Ascending aorta (tissue), 2 donors: ENCODE results near the gene ANKMY1. TPM values are rescaled to one million over a fixed set of nuclear protein-coding genes. Genes with fewer than 3 reads are reported as not detected.
A peak's percentile ranks its signal among the peaks of the same experiment; 100 is the strongest.

Experiments used
- DNase-seq, 2 donors: peaks; one replicate each; pipeline ENCODE4 v3.0.0-alpha.2; 2019; ENCODE audit warnings: low spot score in 2 of 2
- H3K27ac ChIP-seq, 2 donors: fragments of 200-600 bp; sonication (generic); one replicate each; pipeline ENCODE4 v1.5.1; 2016 to 2017; ENCODE audit warnings: mild to moderate bottlenecking in 1 of 2
- H3K27me3 ChIP-seq: fragments of 200-600 bp; sonication (generic); one replicate; pipeline ENCODE4 v1.5.1; 2017
- H3K36me3 ChIP-seq, 2 donors: fragments of 200-600 bp; sonication (generic); one replicate each; pipeline ENCODE4 v1.5.1; 2016
- H3K4me1 ChIP-seq, 2 donors: fragments of 200-600 bp; sonication (generic); one replicate each; pipeline ENCODE4 v1.5.1; 2016 to 2017; ENCODE audit warnings: mild to moderate bottlenecking in 1 of 2
- H3K4me3 ChIP-seq, 2 donors: fragments of 200-600 bp; sonication (generic); one replicate each; pipeline ENCODE4 v1.5.1; 2016 to 2017; ENCODE audit warnings: mild to moderate bottlenecking in 1 of 2
- H3K9me3 ChIP-seq, 2 donors: fragments of 200-600 bp; sonication (generic); one replicate each; pipeline ENCODE4 v1.5.1; 2016
- intact Hi-C: fragments of 100-400 bp; cut with DNase I; formaldehyde crosslinking; loops from one replicate; pipeline ENCODE4 v1.15.1; 2023
- total RNA-seq: library from RNA; depleted of rRNA; stranded (reverse); fragments of >200 nt; gene quantifications from one replicate; pipeline ENCODE4 v1.1.0, GENCODE V29; 2016
- TF ChIP-seq, protein P1 (sequence below), 3 experiments: fragments of 200-600 bp in 2 of 3; fragments of 450-650 bp in 1 of 3; sonication (generic) in 2 of 3; IDR thresholded peaks; one replicate each; pipeline ENCODE4 v1.5.1; 2016 to 2019; ENCODE audit warnings: antibody characterized with exemption in 3 of 3, mild to moderate bottlenecking in 1 of 3, moderate library complexity in 1 of 3

Gene ANKMY1
- total RNA-seq, 1 donor from 2014 or later, result 14.4 TPM

DNA sequence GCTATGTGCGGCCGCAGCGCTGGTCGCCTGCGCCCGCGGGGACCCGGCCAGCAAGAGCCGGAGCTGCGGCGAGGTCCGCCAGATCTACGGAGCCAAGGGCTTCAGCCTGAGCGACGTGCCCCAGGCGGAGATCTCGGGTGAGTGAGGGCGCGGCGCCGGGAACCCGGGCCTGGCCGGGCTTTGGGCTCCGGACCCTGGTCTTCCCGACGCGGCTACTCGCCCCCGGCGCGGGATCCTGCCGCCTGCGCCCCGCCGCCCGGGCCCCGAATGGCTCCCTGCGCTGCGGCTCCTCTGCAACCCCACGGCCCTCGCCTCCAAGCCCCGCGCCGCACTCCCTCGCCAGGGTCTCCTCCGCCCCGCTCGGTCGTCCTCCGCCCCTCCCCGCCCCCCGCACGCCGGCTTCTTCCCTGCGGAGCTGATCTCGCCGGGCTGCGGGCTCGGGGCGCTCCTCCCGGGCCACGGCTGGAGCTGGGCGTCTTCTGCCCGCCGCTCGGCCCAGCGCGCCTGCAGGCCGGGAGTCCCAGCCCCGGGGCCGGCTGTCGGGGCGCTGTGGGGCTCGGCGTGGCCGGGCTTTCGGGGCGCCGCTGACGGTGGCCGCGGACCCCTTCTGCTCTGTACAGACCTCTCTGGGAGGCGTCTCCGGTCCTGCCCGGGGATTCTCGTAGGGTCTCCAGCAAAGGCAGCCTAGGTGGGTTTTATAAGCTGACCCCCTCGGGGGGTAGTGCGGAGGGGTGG is 121.7 kb downstream of the ANKMY1 start:
- Histone ChIP-seq H3K27ac (peak overlapping the region; percentile 94 to 98), H3K27me3 (no peaks in the 10 kb centered on the region), H3K4me3 (peak overlapping the region; percentile 98), H3K36me3 (no peaks in the 10 kb centered on the region), H3K9me3 (no peaks in the 10 kb centered on the region), H3K4me1 (peaks cover 23 to 28% of the 10 kb centered on the region in 2 donors)
- TF ChIP-seq, protein P1, sequence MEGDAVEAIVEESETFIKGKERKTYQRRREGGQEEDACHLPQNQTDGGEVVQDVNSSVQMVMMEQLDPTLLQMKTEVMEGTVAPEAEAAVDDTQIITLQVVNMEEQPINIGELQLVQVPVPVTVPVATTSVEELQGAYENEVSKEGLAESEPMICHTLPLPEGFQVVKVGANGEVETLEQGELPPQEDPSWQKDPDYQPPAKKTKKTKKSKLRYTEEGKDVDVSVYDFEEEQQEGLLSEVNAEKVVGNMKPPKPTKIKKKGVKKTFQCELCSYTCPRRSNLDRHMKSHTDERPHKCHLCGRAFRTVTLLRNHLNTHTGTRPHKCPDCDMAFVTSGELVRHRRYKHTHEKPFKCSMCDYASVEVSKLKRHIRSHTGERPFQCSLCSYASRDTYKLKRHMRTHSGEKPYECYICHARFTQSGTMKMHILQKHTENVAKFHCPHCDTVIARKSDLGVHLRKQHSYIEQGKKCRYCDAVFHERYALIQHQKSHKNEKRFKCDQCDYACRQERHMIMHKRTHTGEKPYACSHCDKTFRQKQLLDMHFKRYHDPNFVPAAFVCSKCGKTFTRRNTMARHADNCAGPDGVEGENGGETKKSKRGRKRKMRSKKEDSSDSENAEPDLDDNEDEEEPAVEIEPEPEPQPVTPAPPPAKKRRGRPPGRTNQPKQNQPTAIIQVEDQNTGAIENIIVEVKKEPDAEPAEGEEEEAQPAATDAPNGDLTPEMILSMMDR (IDR thresholded peaks at IDR 0.05), result no peak
- DNase-seq, result no peak
- intact Hi-C loops, result loop anchor here (1.0 to 5.0 kb wide), 6 partner anchors 47 to 1034 kb away; partner anchors contain the start of genes COPS9, DUSP28 and HDAC4

DNA sequence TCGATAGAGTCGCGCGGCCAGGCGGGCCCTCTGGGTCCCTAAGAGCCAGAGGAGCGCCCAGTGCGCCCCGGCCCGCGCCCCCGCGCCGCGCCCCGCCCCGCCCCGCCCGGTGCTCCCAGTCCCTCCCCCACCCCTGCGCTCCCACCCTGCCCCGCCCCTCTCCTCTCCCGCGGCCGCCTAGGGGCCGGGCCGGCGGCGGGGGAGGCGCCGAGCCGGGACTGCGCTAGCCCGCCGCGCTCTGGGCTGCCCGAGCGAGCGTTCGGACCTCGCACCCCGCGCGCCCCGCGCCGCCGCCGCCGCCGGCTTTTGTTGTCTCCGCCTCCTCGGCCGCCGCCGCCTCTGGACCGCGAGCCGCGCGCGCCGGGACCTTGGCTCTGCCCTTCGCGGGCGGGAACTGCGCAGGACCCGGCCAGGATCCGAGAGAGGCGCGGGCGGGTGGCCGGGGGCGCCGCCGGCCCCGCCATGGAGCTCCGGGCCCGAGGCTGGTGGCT is 122.3 kb downstream of the ANKMY1 start, which contains the start of gene GPC1:
GPC1 (plus strand) TSS at position 207 of the 491 bp plus-strand sequence; CDS start at position 463, 256 bp downstream.
- Histone ChIP-seq H3K4me3 (peak within 1 kb of the TSS; percentile 98), H3K36me3 (no peaks in the 10 kb centered on the region), H3K9me3 (no peaks in the 10 kb centered on the region), H3K27me3 (no peaks in the 10 kb centered on the region), H3K27ac (peak within 1 kb of the TSS; percentile 94 to 98), H3K4me1 (peaks cover 23 to 28% of the 10 kb centered on the region in 2 donors)
- intact Hi-C loops, result loop anchor here (1.0 to 5.0 kb wide), 6 partner anchors 47 to 1033 kb away; partner anchors contain the start of genes COPS9, DUSP28 and HDAC4
- TF ChIP-seq, protein P1 (IDR thresholded peaks at IDR 0.05), result no peak
- peak in 1 of 2 donors; percentile 84 for DNase-seq

DNA sequence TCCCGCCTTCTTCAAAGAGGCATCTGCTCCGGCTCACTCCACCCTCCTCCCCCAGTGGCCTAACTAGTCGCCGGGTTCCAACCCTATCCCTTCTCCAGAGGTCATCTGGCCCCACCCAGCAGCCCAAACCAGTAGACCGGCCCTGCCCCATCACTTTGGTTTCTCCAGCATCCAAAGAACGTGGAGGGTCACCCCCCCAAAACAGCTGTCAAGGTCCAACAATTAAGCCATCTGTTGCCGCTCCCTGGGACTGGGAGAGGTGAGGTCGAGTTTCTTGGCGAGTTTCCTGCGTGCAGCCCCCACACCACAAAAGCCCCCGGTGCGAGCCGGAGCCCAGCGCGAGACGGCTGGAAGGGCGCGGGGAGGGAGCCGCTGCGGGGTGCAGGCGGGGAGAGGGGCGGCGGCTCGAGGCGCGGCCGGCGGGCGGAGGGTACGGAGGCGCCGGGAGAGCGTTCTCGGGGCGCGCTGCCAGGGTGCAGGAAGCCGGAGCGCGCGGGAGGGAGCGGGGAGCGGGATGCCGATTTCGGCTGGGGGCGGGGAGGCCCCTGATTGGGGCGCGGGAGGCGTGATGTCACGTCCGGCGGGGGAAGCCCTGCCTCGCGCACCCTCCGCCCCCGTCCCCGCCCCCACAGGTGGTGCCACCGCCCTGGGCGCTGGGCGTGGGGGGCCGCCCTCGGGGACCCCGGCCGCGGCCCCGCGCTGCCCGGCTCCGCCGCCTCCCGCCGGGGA is 122.9 kb downstream of the ANKMY1 start:
- peak overlapping the region; percentile 92 to 98 for H3K27ac ChIP-seq
- DNase-seq, result peak; percentile 53 to 95
- no peaks in the 10 kb centered on the region for H3K36me3 ChIP-seq
- no peaks in the 10 kb centered on the region for H3K27me3 ChIP-seq
- no peaks in the 10 kb centered on the region for H3K9me3 ChIP-seq
- H3K4me3 ChIP-seq, result peak overlapping the region; percentile 98
- TF ChIP-seq, protein P1 (IDR thresholded peaks at IDR 0.05), result no peak
- intact Hi-C loops, result loop anchor here (1.0 to 5.0 kb wide), 7 partner anchors 46 to 1033 kb away; partner anchors contain the start of genes COPS9, DUSP28 and HDAC4
- H3K4me1 ChIP-seq, result peaks cover 23 to 28% of the 10 kb centered on the region in 2 donors

DNA sequence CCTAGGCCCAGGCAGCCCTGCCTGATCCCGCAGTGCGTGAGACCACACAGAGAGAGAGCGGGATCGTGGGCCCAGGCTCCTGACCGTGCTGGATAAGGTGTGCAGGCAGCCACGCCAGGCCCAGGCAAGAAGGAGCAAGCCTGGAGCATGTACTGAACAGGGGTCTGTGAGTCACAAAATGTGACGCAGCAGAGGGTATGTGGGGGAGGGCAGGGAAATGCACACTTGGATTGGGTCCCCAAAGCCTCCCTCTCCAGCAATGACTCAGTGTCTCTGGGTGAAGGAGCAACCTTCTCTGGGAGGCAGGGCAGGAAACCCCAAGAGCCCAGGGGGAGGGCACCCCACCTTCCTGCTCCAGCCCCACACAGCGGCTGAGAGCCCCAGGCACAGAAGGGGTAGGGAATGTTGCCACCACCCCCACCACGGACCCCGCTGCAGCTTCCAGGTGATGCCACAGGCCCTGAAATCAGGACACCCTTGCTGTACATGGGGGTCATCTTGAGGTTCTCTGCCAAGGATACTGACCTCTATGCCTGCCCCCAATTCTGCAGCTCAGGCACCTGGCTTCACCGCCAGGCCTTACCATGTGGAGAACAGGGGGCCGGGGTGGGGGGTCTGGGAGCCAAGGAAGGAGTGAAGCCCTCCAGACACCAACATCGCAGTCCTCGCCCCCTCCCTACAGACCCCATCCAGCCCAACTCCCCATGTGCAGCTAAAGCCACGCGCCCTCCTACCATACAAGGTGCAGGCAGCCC is 123.6 kb downstream of the ANKMY1 start:
- H3K4me1 ChIP-seq, result peaks cover 23 to 28% of the 10 kb centered on the region in 2 donors
- DNase-seq, result peak; percentile 54 to 93
- intact Hi-C loops, result loop anchor here (1.0 to 2.0 kb wide), 2 partner anchors 45 to 64 kb away; no protein-coding TSS in a partner anchor

More for the DNA sequence above, 123.6 kb downstream of the ANKMY1 start:
- Histone ChIP-seq H3K27me3 (no peaks in the 10 kb centered on the region), H3K9me3 (no peaks in the 10 kb centered on the region), H3K4me3 (peak overlapping the region; percentile 98), H3K27ac (peak overlapping the region; percentile 92 to 98), H3K36me3 (no peaks in the 10 kb centered on the region)
- TF ChIP-seq, protein P1 (IDR thresholded peaks at IDR 0.05), result no peak
